Measurements from ENCODE around the gene LMTK2.

LMTK2 gene

GRCh38 chr7:98217623-98218582 lies 111.2 kb downstream of the LMTK2 start:
- TF ChIP-seq POLR2AphosphoS5 (IDR thresholded peaks at IDR 0.05; ENCODE audit: low read depth, low read length), result no peak
- no peak for TF ChIP-seq REST (IDR thresholded peaks at IDR 0.05; ENCODE audit: insufficient read depth in 1 of 2, low read depth in 2 of 2, low read length in 2 of 2)
- TF ChIP-seq SIN3A (IDR thresholded peaks at IDR 0.05; ENCODE audit: borderline replicate concordance, insufficient read depth, low read length), result no peak
- TF ChIP-seq TAF1 (IDR thresholded peaks at IDR 0.05; ENCODE audit: borderline replicate concordance, insufficient read depth, low read length), result no peak
- no peak for TF ChIP-seq FOXP2 (optimal IDR thresholded peaks at IDR 0.05; ENCODE audit: borderline replicate concordance, extremely low read depth, extremely low read length, insufficient read depth)

GRCh38 chr7:98221611-98222532 lies 115.2 kb downstream of the LMTK2 start:
- TF ChIP-seq TAF1 (IDR thresholded peaks at IDR 0.05; ENCODE audit: borderline replicate concordance, insufficient read depth, low read length) (no peak), POLR2AphosphoS5 (IDR thresholded peaks at IDR 0.05; ENCODE audit: low read depth, low read length) (no peak), SIN3A (IDR thresholded peaks at IDR 0.05; ENCODE audit: borderline replicate concordance, insufficient read depth, low read length) (no peak), FOXP2 (optimal IDR thresholded peaks at IDR 0.05; ENCODE audit: borderline replicate concordance, extremely low read depth, extremely low read length, insufficient read depth) (no peak), REST (IDR thresholded peaks at IDR 0.05; ENCODE audit: insufficient read depth in 1 of 2, low read depth in 2 of 2, low read length in 2 of 2) (no peak)

- no peak for TF ChIP-seq POLR2AphosphoS5 (IDR thresholded peaks at IDR 0.05; ENCODE audit: low read depth, low read length)
- TF ChIP-seq REST (IDR thresholded peaks at IDR 0.05; ENCODE audit: insufficient read depth in 1 of 2, low read depth in 2 of 2, low read length in 2 of 2), result no peak
- no peak for TF ChIP-seq TAF1 (IDR thresholded peaks at IDR 0.05; ENCODE audit: borderline replicate concordance, insufficient read depth, low read length)
- TF ChIP-seq FOXP2 (optimal IDR thresholded peaks at IDR 0.05; ENCODE audit: borderline replicate concordance, extremely low read depth, extremely low read length, insufficient read depth), result no peak
- TF ChIP-seq SIN3A (IDR thresholded peaks at IDR 0.05; ENCODE audit: borderline replicate concordance, insufficient read depth, low read length), result no peak
These were observed 116.0 kb downstream of the LMTK2 start for GRCh38 chr7:98222533-98223195.

GRCh38 chr7:98223351-98223897 lies 116.8 kb downstream of the LMTK2 start:
- TF ChIP-seq SIN3A (IDR thresholded peaks at IDR 0.05; ENCODE audit: borderline replicate concordance, insufficient read depth, low read length), result no peak
- no peak for TF ChIP-seq REST (IDR thresholded peaks at IDR 0.05; ENCODE audit: insufficient read depth in 1 of 2, low read depth in 2 of 2, low read length in 2 of 2)
- no peak for TF ChIP-seq TAF1 (IDR thresholded peaks at IDR 0.05; ENCODE audit: borderline replicate concordance, insufficient read depth, low read length)
- no peak for TF ChIP-seq FOXP2 (optimal IDR thresholded peaks at IDR 0.05; ENCODE audit: borderline replicate concordance, extremely low read depth, extremely low read length, insufficient read depth)
- TF ChIP-seq POLR2AphosphoS5 (IDR thresholded peaks at IDR 0.05; ENCODE audit: low read depth, low read length), result no peak
